IPS-15b (cell line): ENCODE results near the gene PRKN.

Experiments used
- H3K27me3 ChIP-seq: one replicate; pipeline ENCODE4 v1.6.1; 2013; ENCODE audit warnings: low read length; ENCODE audit not compliant: control insufficient read depth, insufficient read depth
- H3K36me3 ChIP-seq: one replicate; pipeline ENCODE4 v1.6.1; 2013; ENCODE audit warnings: low read length; ENCODE audit not compliant: control insufficient read depth, insufficient read depth
- H3K4me1 ChIP-seq: one replicate; pipeline ENCODE4 v1.6.1; 2013; ENCODE audit warnings: mild to moderate bottlenecking, low read length; ENCODE audit not compliant: control insufficient read depth, insufficient read depth
- H3K4me3 ChIP-seq: one replicate; pipeline ENCODE4 v1.5.1; 2013; ENCODE audit warnings: low read depth, low read length
- H3K9ac ChIP-seq: one replicate; pipeline ENCODE4 v1.6.1; 2013; ENCODE audit warnings: low read depth, mild to moderate bottlenecking, low read length
- H3K9me3 ChIP-seq: one replicate; pipeline ENCODE4 v1.6.1; 2013; ENCODE audit warnings: mild to moderate bottlenecking, low read length; ENCODE audit not compliant: control insufficient read depth, insufficient read depth

The PRKN gene

DNA sequence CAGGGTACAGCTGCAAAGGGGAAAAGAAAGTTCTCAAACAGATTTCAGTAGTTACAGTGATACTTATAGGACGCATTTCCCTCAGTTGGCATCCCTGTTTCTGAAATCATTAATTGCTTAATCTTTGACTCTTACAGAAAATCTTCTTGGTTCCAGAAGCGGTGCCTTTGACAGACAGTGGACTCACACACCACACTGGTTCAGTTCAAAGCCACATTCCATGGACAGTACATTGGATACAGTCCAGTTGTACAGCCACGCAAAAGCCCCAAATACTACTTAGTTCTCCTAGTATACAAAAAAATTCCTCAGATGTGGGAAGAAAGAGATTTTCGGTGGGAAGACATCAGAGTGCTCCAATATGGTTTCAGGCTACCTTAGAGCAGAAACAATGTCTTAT, 460.4 kb downstream of the PRKN start:
- Histone ChIP-seq H3K4me1 (peaks cover 5% of the 10 kb centered on the region), H3K27me3 (no peaks in the 10 kb centered on the region), H3K36me3 (no peaks in the 10 kb centered on the region), H3K9me3 (no peaks in the 10 kb centered on the region), H3K4me3 (no peak overlapping the region), H3K9ac (no peak overlapping the region)

DNA sequence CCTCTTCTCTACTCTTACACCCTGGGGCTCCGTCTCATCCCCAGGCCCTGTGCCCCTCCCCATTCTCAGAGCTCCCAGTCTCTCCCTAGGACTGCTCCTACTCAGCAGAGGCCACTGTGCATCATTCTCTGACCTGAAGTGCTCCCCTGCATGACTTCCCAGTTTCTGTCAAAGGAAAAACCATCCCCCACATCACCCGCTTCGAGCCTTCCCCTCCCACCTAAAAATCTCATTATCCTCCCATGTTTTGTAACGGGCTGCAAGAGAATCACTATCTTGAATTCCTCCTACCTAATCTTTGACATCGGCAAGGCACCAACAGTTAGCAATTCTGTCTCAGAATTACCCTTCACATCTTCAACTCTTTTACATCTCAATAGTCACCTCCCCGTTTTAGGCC, 463.0 kb downstream of the PRKN start:
- Histone ChIP-seq H3K27me3 (no peaks in the 10 kb centered on the region), H3K36me3 (no peaks in the 10 kb centered on the region), H3K9me3 (no peaks in the 10 kb centered on the region), H3K4me3 (no peak overlapping the region), H3K9ac (no peak overlapping the region), H3K4me1 (peaks cover 5% of the 10 kb centered on the region)

DNA sequence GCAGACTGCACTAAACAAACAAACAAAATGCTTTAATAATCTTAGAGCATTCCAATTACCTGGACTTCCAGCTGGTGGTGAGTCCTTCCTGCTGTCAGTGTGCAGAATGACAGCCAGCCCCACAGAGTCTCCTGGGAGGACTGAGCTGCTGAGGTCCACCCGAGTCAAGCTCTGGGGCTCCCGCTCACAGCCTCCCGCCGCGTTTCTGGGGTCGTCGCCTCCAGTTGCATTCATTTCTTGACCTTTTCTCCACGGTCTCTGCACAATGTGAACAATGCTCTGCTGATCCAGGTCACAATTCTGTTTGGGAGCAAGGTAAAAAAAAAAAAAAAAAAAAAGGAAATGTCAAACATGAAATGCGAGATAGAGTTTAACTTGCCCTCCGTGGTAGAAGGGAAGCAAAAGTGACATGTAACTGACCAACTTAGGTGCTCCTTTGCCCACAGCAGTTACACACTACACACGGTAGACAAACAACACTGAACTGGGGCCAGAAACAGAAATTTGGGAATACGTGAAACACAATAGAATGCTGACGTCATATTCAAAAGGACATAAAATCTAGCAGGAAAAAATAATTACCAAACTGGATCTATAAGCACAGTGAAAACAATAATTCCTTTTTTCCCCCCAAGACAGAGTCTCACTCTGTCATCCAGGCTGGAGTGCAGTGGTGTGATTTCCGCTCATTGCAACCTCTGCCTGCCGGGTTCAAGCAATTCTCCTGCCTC, 464.9 kb downstream of the PRKN start:
- Histone ChIP-seq H3K4me1 (peaks cover 5% of the 10 kb centered on the region), H3K27me3 (no peaks in the 10 kb centered on the region), H3K36me3 (no peaks in the 10 kb centered on the region), H3K9me3 (no peaks in the 10 kb centered on the region), H3K4me3 (no peak overlapping the region), H3K9ac (no peak overlapping the region)

DNA sequence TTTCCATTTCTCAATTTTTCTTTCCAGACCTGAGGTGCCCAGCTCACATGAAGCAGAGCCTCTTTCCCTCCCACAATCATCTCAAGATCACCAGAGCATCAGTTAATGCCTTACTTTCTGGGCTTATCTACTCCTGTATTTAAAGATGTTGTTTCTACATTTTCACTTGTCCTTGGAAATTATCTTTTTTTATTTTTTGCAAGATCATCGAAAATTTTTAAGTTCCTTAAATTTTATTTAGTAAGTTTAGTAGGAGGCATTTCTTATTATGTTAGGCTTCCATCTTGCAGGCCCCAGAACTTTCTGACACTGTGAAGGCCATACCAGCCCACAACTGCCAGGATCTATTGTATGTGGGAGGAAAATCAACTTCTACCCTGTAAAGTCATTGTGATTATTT, 466.0 kb downstream of the PRKN start:
- H3K27me3 ChIP-seq: no peaks in the 10 kb centered on the region
- no peaks in the 10 kb centered on the region for H3K9me3 ChIP-seq
- no peaks in the 10 kb centered on the region for H3K36me3 ChIP-seq
- H3K4me3 ChIP-seq: no peak overlapping the region
- no peak overlapping the region for H3K9ac ChIP-seq
- peaks cover 5% of the 10 kb centered on the region for H3K4me1 ChIP-seq

DNA sequence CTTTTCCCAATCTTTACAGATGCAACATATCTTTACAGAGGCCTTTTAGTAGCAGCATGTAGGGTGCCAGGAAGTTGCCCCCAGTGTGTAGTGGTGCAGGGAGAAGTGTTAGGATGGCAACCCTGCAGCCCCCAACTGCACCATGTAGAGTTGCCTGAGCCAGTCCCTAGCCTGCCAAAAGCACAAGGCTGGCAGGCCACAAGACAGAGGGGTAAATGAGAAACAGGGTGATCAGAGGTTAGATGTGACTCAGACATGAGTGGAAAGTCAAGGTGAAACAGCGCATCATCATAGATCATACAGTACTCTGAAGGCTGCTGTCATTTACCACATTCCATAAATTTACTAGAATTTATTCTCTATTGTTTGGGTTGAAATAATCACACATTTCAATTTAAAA, 467.5 kb downstream of the PRKN start:
- H3K4me1 ChIP-seq: peaks cover 5% of the 10 kb centered on the region
- H3K9me3 ChIP-seq: no peaks in the 10 kb centered on the region
- H3K9ac ChIP-seq: no peak overlapping the region
- H3K27me3 ChIP-seq: no peaks in the 10 kb centered on the region
- H3K36me3 ChIP-seq: no peaks in the 10 kb centered on the region
- no peak overlapping the region for H3K4me3 ChIP-seq

DNA sequence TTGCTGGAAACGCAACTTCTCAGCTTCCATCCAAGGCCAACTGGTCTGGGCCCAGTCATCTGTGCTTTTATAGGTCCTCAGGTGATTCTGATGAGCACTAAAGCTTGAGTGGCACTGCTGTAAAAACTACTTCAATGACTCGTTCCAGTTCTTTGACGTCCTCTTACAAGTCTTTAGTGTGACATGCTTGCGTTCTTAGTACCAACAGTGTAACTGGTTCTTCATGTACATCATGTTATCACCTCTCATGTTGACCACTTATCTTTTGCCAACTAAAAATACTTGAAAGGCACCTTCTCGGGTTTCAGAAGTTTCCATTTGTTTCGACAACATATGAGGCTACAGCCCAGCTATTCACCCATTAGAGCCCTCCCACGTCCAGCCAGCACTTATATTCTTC, 468.9 kb downstream of the PRKN start:
- H3K9ac ChIP-seq: no peak overlapping the region
- H3K4me3 ChIP-seq: no peak overlapping the region
- H3K27me3 ChIP-seq: no peaks in the 10 kb centered on the region
- H3K36me3 ChIP-seq: no peaks in the 10 kb centered on the region
- no peaks in the 10 kb centered on the region for H3K4me1 ChIP-seq
- no peaks in the 10 kb centered on the region for H3K9me3 ChIP-seq

DNA sequence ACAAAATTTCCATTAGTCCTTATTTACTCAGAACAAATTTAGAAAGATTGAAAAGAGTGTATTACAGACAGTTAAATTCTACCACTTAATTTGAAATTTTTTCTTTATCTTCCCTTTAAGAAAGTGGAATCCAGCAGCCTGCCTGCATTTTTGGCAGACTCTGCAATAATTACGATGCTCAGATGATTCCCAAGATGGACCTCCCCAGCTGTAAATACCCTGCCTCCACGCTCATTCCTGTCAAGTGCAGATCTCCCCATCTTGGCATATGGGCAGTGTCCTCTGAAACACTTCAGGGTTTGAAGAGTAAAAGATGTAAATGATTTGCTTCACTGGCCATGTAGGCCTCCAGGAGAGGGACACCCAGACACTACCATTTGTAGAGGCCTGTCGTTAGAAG, 471.2 kb downstream of the PRKN start:
- Histone ChIP-seq H3K4me3 (no peak overlapping the region), H3K9ac (no peak overlapping the region), H3K9me3 (no peaks in the 10 kb centered on the region), H3K27me3 (no peaks in the 10 kb centered on the region), H3K36me3 (no peaks in the 10 kb centered on the region), H3K4me1 (no peaks in the 10 kb centered on the region)

DNA sequence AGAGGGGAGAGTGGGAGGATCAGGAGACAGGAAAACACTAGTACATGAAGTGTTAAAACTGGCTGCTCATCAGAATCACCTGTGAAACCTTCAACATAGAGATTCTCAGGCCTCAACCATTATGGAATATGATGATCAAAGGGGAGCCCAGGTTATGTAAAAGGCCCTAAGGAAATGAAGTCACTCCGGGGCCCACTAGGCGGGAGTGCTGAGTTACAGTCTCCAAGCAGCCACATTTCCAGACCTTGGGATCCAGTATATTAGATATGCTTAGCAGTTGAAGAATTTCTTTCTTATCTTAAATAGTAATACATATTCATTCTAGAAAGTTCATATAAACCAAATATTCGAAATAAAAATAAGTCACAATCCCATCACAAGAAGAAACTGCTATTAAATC, 476.3 kb downstream of the PRKN start:
- no peak overlapping the region for H3K4me3 ChIP-seq
- no peak overlapping the region for H3K9ac ChIP-seq
- no peaks in the 10 kb centered on the region for H3K36me3 ChIP-seq
- H3K9me3 ChIP-seq: no peaks in the 10 kb centered on the region
- no peaks in the 10 kb centered on the region for H3K27me3 ChIP-seq
- no peaks in the 10 kb centered on the region for H3K4me1 ChIP-seq

DNA sequence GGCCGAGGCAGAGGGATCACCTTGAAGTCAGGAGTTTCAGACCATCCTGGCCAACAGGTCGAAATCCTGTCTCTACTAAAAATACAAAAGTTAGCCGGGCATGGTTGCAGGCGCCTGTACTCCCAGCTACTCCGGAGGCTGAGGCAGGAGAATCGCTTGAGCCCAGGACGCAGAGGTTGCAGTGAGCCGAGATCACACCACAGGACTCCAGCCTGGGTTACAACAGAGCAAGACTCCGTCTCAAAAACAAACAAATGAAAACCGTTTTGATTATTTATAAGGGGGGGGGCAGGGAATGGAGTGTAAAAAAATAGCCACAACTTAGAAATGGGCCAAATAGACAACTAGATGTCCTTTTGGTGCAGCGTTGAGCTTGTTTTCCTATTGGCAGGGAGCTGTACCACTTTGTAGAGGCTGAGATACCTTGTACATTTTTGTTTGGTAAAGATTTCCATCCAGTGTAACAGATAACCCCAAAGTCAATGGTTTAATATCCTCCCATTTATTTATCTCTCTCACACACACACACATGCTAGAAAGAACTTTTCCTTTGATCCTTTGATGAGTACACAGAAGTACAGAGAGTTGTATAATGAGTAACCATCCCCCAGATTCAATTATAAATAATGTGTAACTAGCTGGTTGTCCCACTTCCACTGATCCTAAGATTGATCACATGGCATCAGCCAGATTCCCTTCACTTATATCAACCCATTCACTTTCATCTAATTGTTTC, 477.5 kb downstream of the PRKN start:
- Histone ChIP-seq H3K9me3 (no peaks in the 10 kb centered on the region), H3K36me3 (no peaks in the 10 kb centered on the region), H3K4me3 (no peak overlapping the region)

DNA sequence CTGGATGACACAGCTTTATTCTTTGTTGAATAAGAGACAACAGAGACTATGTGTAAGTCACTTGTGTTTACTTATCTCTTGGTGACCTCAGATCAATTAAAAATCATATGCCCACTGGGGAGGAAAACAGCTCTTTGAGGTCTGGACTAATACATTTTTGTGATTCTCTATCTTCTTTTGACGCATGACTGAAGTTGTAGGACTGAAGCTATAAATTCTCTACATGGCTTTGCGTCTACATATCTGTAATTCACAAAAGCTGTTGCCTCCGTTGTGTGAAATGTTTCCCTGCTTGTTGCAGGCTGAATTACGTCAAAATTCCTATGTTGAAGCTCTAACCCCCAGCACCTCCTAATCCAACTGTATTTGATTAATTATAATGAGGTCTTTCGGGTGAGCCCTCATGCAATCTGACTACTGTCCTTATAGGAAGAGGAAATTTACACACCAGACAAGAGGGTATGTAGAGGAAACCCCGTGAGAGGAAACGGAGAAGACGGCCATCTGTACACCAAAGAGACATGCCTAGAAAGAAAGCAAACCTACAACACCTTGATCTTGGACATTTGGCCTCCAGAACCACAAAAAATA, 481.6 kb downstream of the PRKN start:
- Histone ChIP-seq H3K4me1 (no peaks in the 10 kb centered on the region), H3K27me3 (no peaks in the 10 kb centered on the region), H3K36me3 (no peaks in the 10 kb centered on the region), H3K9ac (no peak overlapping the region), H3K4me3 (no peak overlapping the region), H3K9me3 (no peaks in the 10 kb centered on the region)

More for the DNA sequence above, 477.5 kb downstream of the PRKN start:
- Histone ChIP-seq H3K27me3 (no peaks in the 10 kb centered on the region), H3K9ac (no peak overlapping the region), H3K4me1 (no peaks in the 10 kb centered on the region)

DNA sequence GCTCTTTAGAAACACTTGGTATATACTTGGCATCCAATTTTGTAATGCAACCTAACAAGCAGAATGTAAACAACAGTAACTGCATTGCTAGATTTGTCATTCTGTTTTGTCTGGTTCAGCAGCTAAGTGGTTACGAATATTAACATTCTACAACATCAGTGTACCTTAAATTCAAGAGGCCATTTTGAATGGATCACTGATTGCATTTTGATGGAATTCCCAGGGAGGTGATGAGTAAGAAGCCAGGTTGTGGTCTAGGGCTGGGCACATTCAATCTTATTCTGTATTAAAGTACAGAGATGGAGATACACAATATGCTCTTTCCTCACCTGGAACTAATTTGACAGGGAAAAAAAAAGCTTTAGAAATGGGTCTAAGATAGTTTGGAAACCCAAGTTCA, 483.5 kb downstream of the PRKN start:
- Histone ChIP-seq H3K36me3 (no peaks in the 10 kb centered on the region), H3K4me3 (no peak overlapping the region), H3K9me3 (no peaks in the 10 kb centered on the region), H3K4me1 (no peaks in the 10 kb centered on the region), H3K9ac (no peak overlapping the region), H3K27me3 (no peaks in the 10 kb centered on the region)

DNA sequence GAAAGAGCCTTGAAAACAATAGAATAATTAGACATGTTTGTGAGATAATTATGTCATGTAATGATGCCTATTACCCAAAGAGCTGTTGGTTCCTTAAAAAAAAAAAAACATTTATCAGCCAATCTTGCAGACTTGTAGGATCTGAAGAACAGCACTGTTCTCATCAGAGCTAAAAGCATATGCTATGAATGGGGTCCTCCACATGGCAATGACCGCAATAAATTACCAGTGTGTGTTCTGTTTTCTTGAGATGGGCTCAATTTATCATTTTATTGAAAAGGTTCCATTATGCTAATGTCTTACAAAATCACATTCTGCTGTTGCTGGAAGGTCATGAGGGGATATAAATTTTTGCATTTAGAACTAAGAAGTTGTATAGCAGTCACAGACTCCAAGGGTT, 484.7 kb downstream of the PRKN start:
- no peaks in the 10 kb centered on the region for H3K27me3 ChIP-seq
- H3K4me3 ChIP-seq: no peak overlapping the region
- H3K4me1 ChIP-seq: no peaks in the 10 kb centered on the region
- H3K9me3 ChIP-seq: no peaks in the 10 kb centered on the region
- no peaks in the 10 kb centered on the region for H3K36me3 ChIP-seq
- H3K9ac ChIP-seq: no peak overlapping the region
